Measurements from ENCODE around the gene ZFP64. TPM values are rescaled to one million over a fixed set of nuclear protein-coding genes. Genes with fewer than 3 reads are reported as not detected.

ZFP64 gene
- total RNA-seq, 2 experiments from 2014 or later = 2.5 to 3.2 TPM

DNA sequence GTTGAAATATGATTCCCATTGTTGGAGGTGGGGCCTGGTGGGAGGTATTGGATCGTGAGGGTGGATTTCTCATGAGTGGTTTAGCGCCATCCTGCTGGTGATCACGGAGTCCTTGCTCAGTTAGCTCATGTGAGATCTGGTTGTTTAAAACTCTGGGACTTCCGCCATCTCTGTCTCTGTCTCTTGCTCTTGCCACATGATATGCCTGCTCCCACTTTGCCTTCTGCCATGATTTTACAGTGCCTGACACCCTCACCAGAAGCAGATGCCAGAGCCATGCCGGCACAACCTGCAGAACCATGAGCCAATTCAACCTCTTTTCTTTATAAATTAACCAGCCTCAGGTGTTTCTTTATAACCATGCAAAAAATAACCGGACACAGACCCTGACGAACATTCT is 44.7 kb upstream of the ZFP64 start:
- Mint-ChIP-seq H3K9me3 (no peaks in the 10 kb centered on the region), H3K4me3 (no peak overlapping the region), H3K27ac (no peak overlapping the region), H3K4me1 (ENCODE audit: low read depth) (no peaks in the 10 kb centered on the region), H3K27me3 (peaks cover 6% of the 10 kb centered on the region), H3K36me3 (ENCODE audit: low read depth) (no peaks in the 10 kb centered on the region)
- no peak for TF ChIP-seq CTCF (IDR thresholded peaks at IDR 0.05)
- no peak for ATAC-seq (ENCODE audit: poor library complexity)
- ChIA-PET CTCF (no interaction called here), POLR2A (no interaction called here)
- no peaks in the 10 kb centered on the region for H3K27me3 ChIP-seq (ENCODE audit: control insufficient read depth in 1 of 2, insufficient read depth in 2 of 2, low read length in 2 of 2)
- no peaks in the 10 kb centered on the region for H3K9me3 ChIP-seq (ENCODE audit: control insufficient read depth in 1 of 2, insufficient read depth in 1 of 2, low read length in 2 of 2)
- no peak for DNase-seq
- H3K4me3 ChIP-seq (ENCODE audit: low read length) = no peak overlapping the region
- no peak overlapping the region for H3K27ac ChIP-seq (ENCODE audit: low read depth in 1 of 2, low read length in 2 of 2)
- intact Hi-C loops (cut with DNase I, micrococcal nuclease) = no loop called here
- H3K36me3 ChIP-seq (ENCODE audit: insufficient read depth, low read length) = no peaks in the 10 kb centered on the region
- no peaks in the 10 kb centered on the region for H3K4me1 ChIP-seq (ENCODE audit: insufficient read depth, low read length)

- CTCF ChIA-PET = interaction anchor here (1.2 kb wide), 1 partner anchor 12 kb away, joined by 6 read pairs; no protein-coding TSS in a partner anchor
- intact Hi-C loops (cut with DNase I, micrococcal nuclease) = no loop called here
These were observed 43.5 kb upstream of the ZFP64 start for GRCh38 chr20:52235129-52235528.

GRCh38 chr20:52234302-52235045 is 42.9 kb upstream of the ZFP64 start:
- DNase-seq = no peak
- H3K4me1 ChIP-seq (ENCODE audit: insufficient read depth, low read length) = no peaks in the 10 kb centered on the region
- no peak for TF ChIP-seq CTCF (IDR thresholded peaks at IDR 0.05)
- Mint-ChIP-seq H3K4me1 (ENCODE audit: low read depth) (no peaks in the 10 kb centered on the region), H3K9me3 (no peaks in the 10 kb centered on the region), H3K27me3 (no peaks in the 10 kb centered on the region), H3K36me3 (ENCODE audit: low read depth) (no peaks in the 10 kb centered on the region), H3K27ac (no peak overlapping the region), H3K4me3 (no peak overlapping the region)
- intact Hi-C loops (cut with DNase I, micrococcal nuclease) = no loop called here
- no peaks in the 10 kb centered on the region for H3K9me3 ChIP-seq (ENCODE audit: control insufficient read depth in 1 of 2, insufficient read depth in 1 of 2, low read length in 2 of 2)
- no peaks in the 10 kb centered on the region for H3K36me3 ChIP-seq (ENCODE audit: insufficient read depth, low read length)
- POLR2A ChIA-PET = no interaction called here
- H3K4me3 ChIP-seq (ENCODE audit: low read length) = no peak overlapping the region
- no peak overlapping the region for H3K27ac ChIP-seq (ENCODE audit: low read depth in 1 of 2, low read length in 2 of 2)
- ATAC-seq (ENCODE audit: poor library complexity) = no peak
- CTCF ChIA-PET = interaction anchor here (1.2 kb wide), 1 partner anchor 12 kb away, joined by 6 read pairs; no protein-coding TSS in a partner anchor
- no peaks in the 10 kb centered on the region for H3K27me3 ChIP-seq (ENCODE audit: control insufficient read depth in 1 of 2, insufficient read depth in 2 of 2, low read length in 2 of 2)

More at GRCh38 chr20:52235129-52235528, 43.5 kb upstream of the ZFP64 start:
- Mint-ChIP-seq H3K9me3 (no peaks in the 10 kb centered on the region), H3K4me1 (ENCODE audit: low read depth) (no peaks in the 10 kb centered on the region), H3K36me3 (ENCODE audit: low read depth) (no peaks in the 10 kb centered on the region), H3K27ac (no peak overlapping the region), H3K4me3 (no peak overlapping the region), H3K27me3 (no peaks in the 10 kb centered on the region)
- POLR2A ChIA-PET = no interaction called here
- Histone ChIP-seq H3K27me3 (ENCODE audit: control insufficient read depth in 1 of 2, insufficient read depth in 2 of 2, low read length in 2 of 2) (no peaks in the 10 kb centered on the region), H3K4me3 (ENCODE audit: low read length) (no peak overlapping the region), H3K27ac (ENCODE audit: low read depth in 1 of 2, low read length in 2 of 2) (no peak overlapping the region), H3K9me3 (ENCODE audit: control insufficient read depth in 1 of 2, insufficient read depth in 1 of 2, low read length in 2 of 2) (no peaks in the 10 kb centered on the region), H3K36me3 (ENCODE audit: insufficient read depth, low read length) (no peaks in the 10 kb centered on the region), H3K4me1 (ENCODE audit: insufficient read depth, low read length) (no peaks in the 10 kb centered on the region)
- ATAC-seq (ENCODE audit: poor library complexity) = no peak
- DNase-seq = no peak
- TF ChIP-seq CTCF (IDR thresholded peaks at IDR 0.05) = no peak

Data from CD4-positive, alpha-beta T cell (primary cell).